GM23338 (cell line): ENCODE results near the gene ADAM8. TPM values are rescaled to one million over a fixed set of nuclear protein-coding genes. Genes with fewer than 3 reads are reported as not detected.

Experiments used
- ATAC-seq: fragments of 200-7000 bp; cut with Tn5 transposase; 3 replicates; pipeline ENCODE4 v1.9.1; 2020
- DNase-seq: peaks from one replicate; pipeline ENCODE4 v3.0.0-alpha.2; 2015; ENCODE audit warnings: low spot score
- H2AFZ ChIP-seq: fragments of 200-600 bp; sonication (generic); 2 replicates; pipeline ENCODE4 v1.8.0; 2016; ENCODE audit warnings: antibody characterized with exemption, mild to moderate bottlenecking, moderate library complexity
- H3F3A ChIP-seq: fragments of 200-600 bp; sonication (generic); replicated peaks from 2 replicates; pipeline ENCODE4 v1.8.0; 2017; ENCODE audit warnings: antibody characterized with exemption, mixed run types, low read depth
- H3K27ac ChIP-seq: fragments of 200-600 bp; sonication (generic); 2 replicates; pipeline ENCODE4 v1.6.1; 2016; ENCODE audit warnings: low read depth
- H3K27me3 ChIP-seq: fragments of 200-600 bp; sonication (generic); 2 replicates; pipeline ENCODE4 v1.8.0; 2016; ENCODE audit warnings: mild to moderate bottlenecking, mixed run types, moderate library complexity; ENCODE audit not compliant: insufficient read depth
- H3K36me3 ChIP-seq: fragments of 200-600 bp; sonication (generic); 2 replicates; pipeline ENCODE4 v1.8.0; 2016; ENCODE audit warnings: mild to moderate bottlenecking; ENCODE audit not compliant: insufficient read depth
- H3K4me1 ChIP-seq: fragments of 200-600 bp; sonication (generic); 2 replicates; pipeline ENCODE4 v1.8.0; 2016; ENCODE audit warnings: mild to moderate bottlenecking, moderate library complexity; ENCODE audit not compliant: insufficient read depth
- H3K4me2 ChIP-seq: fragments of 200-600 bp; sonication (generic); 2 replicates; pipeline ENCODE4 v1.7.1; 2017; ENCODE audit warnings: mixed run types
- H3K4me3 ChIP-seq: fragments of 200-600 bp; sonication (generic); 2 replicates; pipeline ENCODE4 v1.6.1; 2016; ENCODE audit warnings: mixed run types
- H3K79me2 ChIP-seq: fragments of 200-600 bp; sonication (generic); replicated peaks from 2 replicates; pipeline ENCODE4 v1.8.0; 2017; ENCODE audit warnings: mild to moderate bottlenecking; ENCODE audit not compliant: insufficient read depth
- H3K9me2 ChIP-seq: fragments of 200-600 bp; sonication (generic); 2 replicates; pipeline ENCODE4 v1.8.0; 2017; ENCODE audit not compliant: insufficient read depth
- H4K20me1 ChIP-seq: fragments of 200-600 bp; sonication (generic); replicated peaks from 2 replicates; pipeline ENCODE4 v1.8.0; 2017; ENCODE audit warnings: mild to moderate bottlenecking; ENCODE audit not compliant: insufficient read depth
- H3K27ac Mint-ChIP-seq: 2 replicates; pipeline ENCODE4 v1.8.0; 2020; ENCODE audit warnings: inconsistent platforms, mild to moderate bottlenecking, moderate library complexity, mixed read lengths
- H3K27me3 Mint-ChIP-seq: 3 replicates; pipeline ENCODE4 v1.8.0; 2022; ENCODE audit warnings: low read depth, mild to moderate bottlenecking, moderate library complexity, mixed read lengths, inconsistent platforms; ENCODE audit not compliant: insufficient read depth, poor library complexity
- H3K36me3 Mint-ChIP-seq: 3 replicates; pipeline ENCODE4 v1.8.0; 2021; ENCODE audit warnings: low read depth, mild to moderate bottlenecking, inconsistent platforms, moderate library complexity, mixed read lengths
- H3K4me1 Mint-ChIP-seq: 3 replicates; pipeline ENCODE4 v1.8.0; 2020; ENCODE audit warnings: mild to moderate bottlenecking, inconsistent platforms, mixed read lengths
- H3K4me3 Mint-ChIP-seq: 3 replicates; pipeline ENCODE4 v1.8.0; 2021; ENCODE audit warnings: moderate library complexity, mild to moderate bottlenecking, inconsistent platforms, mixed read lengths
- H3K9me3 Mint-ChIP-seq: 3 replicates; pipeline ENCODE4 v1.8.0; 2020; ENCODE audit warnings: moderate library complexity, mild to moderate bottlenecking, inconsistent platforms, mixed read lengths
- CREB1 ChIP-seq: fragments of 250-450 bp; sonication (Bioruptor Pico); IDR thresholded peaks from 2 replicates; pipeline ENCODE4 v1.5.0; 2020; ENCODE audit warnings: low read depth, mild to moderate bottlenecking, moderate library complexity
- EZH2 ChIP-seq: fragments of 200-600 bp; sonication (generic); IDR thresholded peaks from one replicate; pipeline ENCODE4 v1.8.0; 2017; ENCODE audit warnings: antibody characterized with exemption, mild to moderate bottlenecking, low read depth; ENCODE audit not compliant: unreplicated experiment
- EZH2phosphoT487 ChIP-seq: fragments of 200-600 bp; sonication (generic); IDR thresholded peaks from one replicate; pipeline ENCODE4 v1.8.1; 2018; ENCODE audit warnings: antibody characterized with exemption; ENCODE audit not compliant: unreplicated experiment
- JUNB ChIP-seq: IDR thresholded peaks from one replicate; pipeline ENCODE4 v1.6.1; 2016; ENCODE audit warnings: antibody characterized with exemption; ENCODE audit not compliant: unreplicated experiment
- NANOG ChIP-seq: IDR thresholded peaks from 2 replicates; pipeline ENCODE4 v1.6.1; 2016; ENCODE audit warnings: antibody characterized with exemption, borderline replicate concordance
- ZNF114 ChIP-seq: fragments of 250-450 bp; sonication (Bioruptor Pico); IDR thresholded peaks from 2 replicates; pipeline ENCODE4 v1.5.0; 2020; ENCODE audit warnings: mild to moderate bottlenecking, moderate library complexity
- ZNF331 ChIP-seq: fragments of 250-450 bp; sonication (Bioruptor Pico); IDR thresholded peaks from 2 replicates; pipeline ENCODE4 v1.5.0; 2020; ENCODE audit warnings: low read depth, mild to moderate bottlenecking, moderate library complexity
- polyA plus RNA-seq: library from polyadenylated mRNA; unstranded; fragments of >200 nt; fragmentation: Nextera tagmentation; extraction: Ambion mirVana; gene quantifications from 2 replicates; pipeline ENCODE4 v1.2.1, GENCODE V29; 2016
- total RNA-seq: library from RNA; depleted of rRNA; stranded (reverse); fragments of >200 nt; shearing (Covaris generic); gene quantifications from 2 replicates; pipeline ENCODE4 v1.2.3, GENCODE V29; 2014
- TF ChIP-seq, protein P1 (sequence below): IDR thresholded peaks from one replicate; pipeline ENCODE4 v1.6.1; 2018; ENCODE audit warnings: antibody characterized with exemption; ENCODE audit not compliant: unreplicated experiment
- TF ChIP-seq, protein P2 (sequence below): IDR thresholded peaks from 2 replicates; pipeline ENCODE4 v1.6.1; 2016; ENCODE audit warnings: antibody characterized with exemption
- TF ChIP-seq, protein P3 (sequence below): fragments of 250-450 bp; sonication (Bioruptor Pico); IDR thresholded peaks from 2 replicates; pipeline ENCODE4 v1.5.0; 2020; ENCODE audit warnings: mild to moderate bottlenecking, moderate library complexity
- TF ChIP-seq, protein P4 (sequence below), 2 experiments: fragments of 200-600 bp in 1 of 2; sonication (generic) in 1 of 2; conservative IDR thresholded peaks; 2 replicates each; pipeline versions ENCODE4 v1.5.1 to v1.6.1; 2016 to 2017; ENCODE audit warnings: antibody characterized with exemption in 2 of 2, low read depth in 2 of 2, mild to moderate bottlenecking in 2 of 2, moderate library complexity in 1 of 2

ADAM8 gene
- total and polyA plus RNA-seq, 2 experiments from 2014 or later, result 1.9 to 5.5 TPM

DNA sequence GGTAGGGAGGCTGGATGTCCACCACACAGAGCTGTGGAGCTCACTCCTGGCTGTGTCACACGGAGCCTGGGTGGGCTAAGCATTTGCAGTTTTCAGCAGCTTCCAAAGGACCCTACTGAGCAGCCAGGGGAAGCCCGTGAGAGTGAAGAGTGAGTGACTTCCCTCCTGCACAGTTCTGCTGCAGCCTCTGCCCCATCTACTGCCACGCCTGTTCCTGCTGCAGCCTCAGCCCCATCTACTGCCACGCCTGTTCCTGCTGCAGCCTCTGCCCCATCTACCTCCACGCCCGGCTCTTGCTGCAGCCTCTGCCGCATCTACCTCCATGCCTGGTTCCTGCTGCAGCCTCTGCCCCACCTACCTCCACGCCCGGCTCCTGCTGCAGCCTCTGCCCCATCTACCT lies 12.2 kb downstream of the ADAM8 start:
- TF ChIP-seq, protein P1, sequence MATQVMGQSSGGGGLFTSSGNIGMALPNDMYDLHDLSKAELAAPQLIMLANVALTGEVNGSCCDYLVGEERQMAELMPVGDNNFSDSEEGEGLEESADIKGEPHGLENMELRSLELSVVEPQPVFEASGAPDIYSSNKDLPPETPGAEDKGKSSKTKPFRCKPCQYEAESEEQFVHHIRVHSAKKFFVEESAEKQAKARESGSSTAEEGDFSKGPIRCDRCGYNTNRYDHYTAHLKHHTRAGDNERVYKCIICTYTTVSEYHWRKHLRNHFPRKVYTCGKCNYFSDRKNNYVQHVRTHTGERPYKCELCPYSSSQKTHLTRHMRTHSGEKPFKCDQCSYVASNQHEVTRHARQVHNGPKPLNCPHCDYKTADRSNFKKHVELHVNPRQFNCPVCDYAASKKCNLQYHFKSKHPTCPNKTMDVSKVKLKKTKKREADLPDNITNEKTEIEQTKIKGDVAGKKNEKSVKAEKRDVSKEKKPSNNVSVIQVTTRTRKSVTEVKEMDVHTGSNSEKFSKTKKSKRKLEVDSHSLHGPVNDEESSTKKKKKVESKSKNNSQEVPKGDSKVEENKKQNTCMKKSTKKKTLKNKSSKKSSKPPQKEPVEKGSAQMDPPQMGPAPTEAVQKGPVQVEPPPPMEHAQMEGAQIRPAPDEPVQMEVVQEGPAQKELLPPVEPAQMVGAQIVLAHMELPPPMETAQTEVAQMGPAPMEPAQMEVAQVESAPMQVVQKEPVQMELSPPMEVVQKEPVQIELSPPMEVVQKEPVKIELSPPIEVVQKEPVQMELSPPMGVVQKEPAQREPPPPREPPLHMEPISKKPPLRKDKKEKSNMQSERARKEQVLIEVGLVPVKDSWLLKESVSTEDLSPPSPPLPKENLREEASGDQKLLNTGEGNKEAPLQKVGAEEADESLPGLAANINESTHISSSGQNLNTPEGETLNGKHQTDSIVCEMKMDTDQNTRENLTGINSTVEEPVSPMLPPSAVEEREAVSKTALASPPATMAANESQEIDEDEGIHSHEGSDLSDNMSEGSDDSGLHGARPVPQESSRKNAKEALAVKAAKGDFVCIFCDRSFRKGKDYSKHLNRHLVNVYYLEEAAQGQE, result no peak
- TF ChIP-seq EZH2phosphoT487, result no peak
- TF ChIP-seq NANOG, result no peak
- TF ChIP-seq, protein P2, sequence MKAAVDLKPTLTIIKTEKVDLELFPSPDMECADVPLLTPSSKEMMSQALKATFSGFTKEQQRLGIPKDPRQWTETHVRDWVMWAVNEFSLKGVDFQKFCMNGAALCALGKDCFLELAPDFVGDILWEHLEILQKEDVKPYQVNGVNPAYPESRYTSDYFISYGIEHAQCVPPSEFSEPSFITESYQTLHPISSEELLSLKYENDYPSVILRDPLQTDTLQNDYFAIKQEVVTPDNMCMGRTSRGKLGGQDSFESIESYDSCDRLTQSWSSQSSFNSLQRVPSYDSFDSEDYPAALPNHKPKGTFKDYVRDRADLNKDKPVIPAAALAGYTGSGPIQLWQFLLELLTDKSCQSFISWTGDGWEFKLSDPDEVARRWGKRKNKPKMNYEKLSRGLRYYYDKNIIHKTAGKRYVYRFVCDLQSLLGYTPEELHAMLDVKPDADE, result no peak
- no peak for TF ChIP-seq ZNF114 (CRISPR knock-in tag)
- no peak for TF ChIP-seq JUNB
- TF ChIP-seq, protein P3, sequence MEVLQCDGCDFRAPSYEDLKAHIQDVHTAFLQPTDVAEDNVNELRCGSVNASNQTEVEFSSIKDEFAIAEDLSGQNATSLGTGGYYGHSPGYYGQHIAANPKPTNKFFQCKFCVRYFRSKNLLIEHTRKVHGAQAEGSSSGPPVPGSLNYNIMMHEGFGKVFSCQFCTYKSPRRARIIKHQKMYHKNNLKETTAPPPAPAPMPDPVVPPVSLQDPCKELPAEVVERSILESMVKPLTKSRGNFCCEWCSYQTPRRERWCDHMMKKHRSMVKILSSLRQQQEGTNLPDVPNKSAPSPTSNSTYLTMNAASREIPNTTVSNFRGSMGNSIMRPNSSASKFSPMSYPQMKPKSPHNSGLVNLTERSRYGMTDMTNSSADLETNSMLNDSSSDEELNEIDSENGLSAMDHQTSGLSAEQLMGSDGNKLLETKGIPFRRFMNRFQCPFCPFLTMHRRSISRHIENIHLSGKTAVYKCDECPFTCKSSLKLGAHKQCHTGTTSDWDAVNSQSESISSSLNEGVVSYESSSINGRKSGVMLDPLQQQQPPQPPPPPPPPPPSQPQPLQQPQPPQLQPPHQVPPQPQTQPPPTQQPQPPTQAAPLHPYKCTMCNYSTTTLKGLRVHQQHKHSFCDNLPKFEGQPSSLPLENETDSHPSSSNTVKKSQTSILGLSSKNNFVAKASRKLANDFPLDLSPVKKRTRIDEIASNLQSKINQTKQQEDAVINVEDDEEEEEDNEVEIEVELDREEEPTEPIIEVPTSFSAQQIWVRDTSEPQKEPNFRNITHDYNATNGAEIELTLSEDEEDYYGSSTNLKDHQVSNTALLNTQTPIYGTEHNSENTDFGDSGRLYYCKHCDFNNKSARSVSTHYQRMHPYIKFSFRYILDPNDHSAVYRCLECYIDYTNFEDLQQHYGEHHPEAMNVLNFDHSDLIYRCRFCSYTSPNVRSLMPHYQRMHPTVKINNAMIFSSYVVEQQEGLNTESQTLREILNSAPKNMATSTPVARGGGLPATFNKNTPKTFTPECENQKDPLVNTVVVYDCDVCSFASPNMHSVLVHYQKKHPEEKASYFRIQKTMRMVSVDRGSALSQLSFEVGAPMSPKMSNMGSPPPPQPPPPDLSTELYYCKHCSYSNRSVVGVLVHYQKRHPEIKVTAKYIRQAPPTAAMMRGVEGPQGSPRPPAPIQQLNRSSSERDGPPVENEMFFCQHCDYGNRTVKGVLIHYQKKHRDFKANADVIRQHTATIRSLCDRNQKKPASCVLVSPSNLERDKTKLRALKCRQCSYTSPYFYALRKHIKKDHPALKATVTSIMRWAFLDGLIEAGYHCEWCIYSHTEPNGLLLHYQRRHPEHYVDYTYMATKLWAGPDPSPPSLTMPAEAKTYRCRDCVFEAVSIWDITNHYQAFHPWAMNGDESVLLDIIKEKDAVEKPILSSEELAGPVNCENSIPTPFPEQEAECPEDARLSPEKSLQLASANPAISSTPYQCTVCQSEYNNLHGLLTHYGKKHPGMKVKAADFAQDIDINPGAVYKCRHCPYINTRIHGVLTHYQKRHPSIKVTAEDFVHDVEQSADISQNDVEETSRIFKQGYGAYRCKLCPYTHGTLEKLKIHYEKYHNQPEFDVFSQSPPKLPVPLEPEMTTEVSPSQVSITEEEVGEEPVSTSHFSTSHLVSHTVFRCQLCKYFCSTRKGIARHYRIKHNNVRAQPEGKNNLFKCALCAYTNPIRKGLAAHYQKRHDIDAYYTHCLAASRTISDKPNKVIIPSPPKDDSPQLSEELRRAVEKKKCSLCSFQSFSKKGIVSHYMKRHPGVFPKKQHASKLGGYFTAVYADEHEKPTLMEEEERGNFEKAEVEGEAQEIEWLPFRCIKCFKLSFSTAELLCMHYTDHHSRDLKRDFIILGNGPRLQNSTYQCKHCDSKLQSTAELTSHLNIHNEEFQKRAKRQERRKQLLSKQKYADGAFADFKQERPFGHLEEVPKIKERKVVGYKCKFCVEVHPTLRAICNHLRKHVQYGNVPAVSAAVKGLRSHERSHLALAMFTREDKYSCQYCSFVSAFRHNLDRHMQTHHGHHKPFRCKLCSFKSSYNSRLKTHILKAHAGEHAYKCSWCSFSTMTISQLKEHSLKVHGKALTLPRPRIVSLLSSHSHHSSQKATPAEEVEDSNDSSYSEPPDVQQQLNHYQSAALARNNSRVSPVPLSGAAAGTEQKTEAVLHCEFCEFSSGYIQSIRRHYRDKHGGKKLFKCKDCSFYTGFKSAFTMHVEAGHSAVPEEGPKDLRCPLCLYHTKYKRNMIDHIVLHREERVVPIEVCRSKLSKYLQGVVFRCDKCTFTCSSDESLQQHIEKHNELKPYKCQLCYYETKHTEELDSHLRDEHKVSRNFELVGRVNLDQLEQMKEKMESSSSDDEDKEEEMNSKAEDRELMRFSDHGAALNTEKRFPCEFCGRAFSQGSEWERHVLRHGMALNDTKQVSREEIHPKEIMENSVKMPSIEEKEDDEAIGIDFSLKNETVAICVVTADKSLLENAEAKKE (CRISPR knock-in tag), result no peak
- no peak for TF ChIP-seq EZH2
- no peak for TF ChIP-seq CREB1 (CRISPR knock-in tag)
- no peak for TF ChIP-seq ZNF331 (CRISPR knock-in tag)
- TF ChIP-seq, protein P4, sequence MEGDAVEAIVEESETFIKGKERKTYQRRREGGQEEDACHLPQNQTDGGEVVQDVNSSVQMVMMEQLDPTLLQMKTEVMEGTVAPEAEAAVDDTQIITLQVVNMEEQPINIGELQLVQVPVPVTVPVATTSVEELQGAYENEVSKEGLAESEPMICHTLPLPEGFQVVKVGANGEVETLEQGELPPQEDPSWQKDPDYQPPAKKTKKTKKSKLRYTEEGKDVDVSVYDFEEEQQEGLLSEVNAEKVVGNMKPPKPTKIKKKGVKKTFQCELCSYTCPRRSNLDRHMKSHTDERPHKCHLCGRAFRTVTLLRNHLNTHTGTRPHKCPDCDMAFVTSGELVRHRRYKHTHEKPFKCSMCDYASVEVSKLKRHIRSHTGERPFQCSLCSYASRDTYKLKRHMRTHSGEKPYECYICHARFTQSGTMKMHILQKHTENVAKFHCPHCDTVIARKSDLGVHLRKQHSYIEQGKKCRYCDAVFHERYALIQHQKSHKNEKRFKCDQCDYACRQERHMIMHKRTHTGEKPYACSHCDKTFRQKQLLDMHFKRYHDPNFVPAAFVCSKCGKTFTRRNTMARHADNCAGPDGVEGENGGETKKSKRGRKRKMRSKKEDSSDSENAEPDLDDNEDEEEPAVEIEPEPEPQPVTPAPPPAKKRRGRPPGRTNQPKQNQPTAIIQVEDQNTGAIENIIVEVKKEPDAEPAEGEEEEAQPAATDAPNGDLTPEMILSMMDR (conservative IDR thresholded peaks at IDR 0.05; ENCODE audit: low read depth in 2 of 2), result no peak
- Mint-ChIP-seq H3K27me3 (peaks cover 18% of the 10 kb centered on the region), H3K9me3 (no peaks in the 10 kb centered on the region), H3K36me3 (peaks cover 3% of the 10 kb centered on the region; the same call in 1 of the 3 replicates), H3K27ac (no peak overlapping the region), H3K4me1 (no peaks in the 10 kb centered on the region; the same call in 1 of the 3 replicates), H3K4me3 (no peak overlapping the region)
- no peaks in the 10 kb centered on the region for H3K36me3 ChIP-seq
- H3F3A ChIP-seq, result no peaks in the 10 kb centered on the region
- H4K20me1 ChIP-seq, result no peaks in the 10 kb centered on the region
- no peak overlapping the region for H3K4me2 ChIP-seq
- H3K27ac ChIP-seq, result no peak overlapping the region
- peaks cover 8% of the 10 kb centered on the region for H3K4me1 ChIP-seq
- no peak overlapping the region for H3K4me3 ChIP-seq
- no peaks in the 10 kb centered on the region for H3K79me2 ChIP-seq
- H3K9me2 ChIP-seq, result no peaks in the 10 kb centered on the region
- peaks cover 8% of the 10 kb centered on the region for H3K27me3 ChIP-seq
- no peak overlapping the region for H2AFZ ChIP-seq
- no peak for ATAC-seq
- no peak for DNase-seq
